ENCODE results near the gene DPP6. TPM values are rescaled to one million over a fixed set of nuclear protein-coding genes. Genes with fewer than 3 reads are reported as not detected.

The DPP6 gene
- total RNA-seq, 2 donors from 2014 or later: 0.99 to 1.8 TPM

DNA sequence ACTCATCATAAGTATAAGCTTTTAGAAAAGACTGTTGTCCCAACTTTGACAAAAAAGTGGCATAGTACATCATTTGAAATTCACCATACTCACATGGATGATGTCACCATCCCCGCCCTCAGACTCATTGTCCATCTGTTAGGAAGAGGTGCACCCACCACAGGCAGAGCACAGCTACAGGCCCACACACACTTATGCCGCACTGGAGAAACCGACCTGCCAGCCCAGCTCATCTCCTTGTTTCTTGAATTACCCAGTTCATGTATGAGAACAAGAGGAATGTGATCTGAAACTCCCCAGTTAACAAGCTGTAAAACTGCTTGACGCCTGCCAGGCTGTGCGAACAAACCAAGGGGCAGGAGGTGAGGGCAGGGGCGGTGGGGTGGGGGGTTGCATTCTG lies 312.0 kb downstream of the DPP6 start:
- no peak for DNase-seq
- no peak for ATAC-seq
- Histone ChIP-seq H3K9me3 (no peaks in the 10 kb centered on the region), H3K27ac (no peak overlapping the region), H3K27me3 (no peaks in the 10 kb centered on the region), H3K36me3 (replicated peaks in 1 of 2; ENCODE audit: insufficient read depth in 1 of 2, low read depth in 2 of 2) (no peaks in the 10 kb centered on the region), H3K4me1 (no peaks in the 10 kb centered on the region), H3K4me3 (no peak overlapping the region)
- 56 to 62% methylated on average over 6 of the region's 6 CpGs for WGBS, 2 donors
- intact Hi-C loops (cut with DNase I): no loop called here
- TF ChIP-seq, protein P1, sequence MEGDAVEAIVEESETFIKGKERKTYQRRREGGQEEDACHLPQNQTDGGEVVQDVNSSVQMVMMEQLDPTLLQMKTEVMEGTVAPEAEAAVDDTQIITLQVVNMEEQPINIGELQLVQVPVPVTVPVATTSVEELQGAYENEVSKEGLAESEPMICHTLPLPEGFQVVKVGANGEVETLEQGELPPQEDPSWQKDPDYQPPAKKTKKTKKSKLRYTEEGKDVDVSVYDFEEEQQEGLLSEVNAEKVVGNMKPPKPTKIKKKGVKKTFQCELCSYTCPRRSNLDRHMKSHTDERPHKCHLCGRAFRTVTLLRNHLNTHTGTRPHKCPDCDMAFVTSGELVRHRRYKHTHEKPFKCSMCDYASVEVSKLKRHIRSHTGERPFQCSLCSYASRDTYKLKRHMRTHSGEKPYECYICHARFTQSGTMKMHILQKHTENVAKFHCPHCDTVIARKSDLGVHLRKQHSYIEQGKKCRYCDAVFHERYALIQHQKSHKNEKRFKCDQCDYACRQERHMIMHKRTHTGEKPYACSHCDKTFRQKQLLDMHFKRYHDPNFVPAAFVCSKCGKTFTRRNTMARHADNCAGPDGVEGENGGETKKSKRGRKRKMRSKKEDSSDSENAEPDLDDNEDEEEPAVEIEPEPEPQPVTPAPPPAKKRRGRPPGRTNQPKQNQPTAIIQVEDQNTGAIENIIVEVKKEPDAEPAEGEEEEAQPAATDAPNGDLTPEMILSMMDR (IDR thresholded peaks at IDR 0.05): no peak
- no peak for TF ChIP-seq POLR2A (IDR thresholded peaks at IDR 0.05)

DNA sequence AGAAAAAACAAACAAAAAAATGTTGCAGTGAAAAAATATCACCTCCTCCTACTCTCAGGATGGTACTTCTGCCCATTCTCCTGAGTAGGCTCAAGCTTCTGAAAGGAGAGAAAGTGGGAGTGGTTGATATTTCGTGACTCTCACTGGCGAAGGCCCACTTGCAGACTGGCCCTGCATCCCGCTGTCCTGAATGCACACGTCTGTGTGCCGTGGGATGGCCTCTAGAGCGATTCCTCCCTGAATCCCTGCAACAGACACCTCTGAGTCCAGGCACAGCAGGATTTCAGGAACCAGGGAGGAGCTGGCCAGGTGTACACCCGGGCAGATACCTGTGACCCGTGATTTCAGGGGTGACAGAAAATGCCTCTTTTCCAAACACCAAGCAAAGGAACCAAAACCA lies 319.2 kb downstream of the DPP6 start:
- TF ChIP-seq POLR2A (IDR thresholded peaks at IDR 0.05): no peak
- TF ChIP-seq, protein P1 (IDR thresholded peaks at IDR 0.05): no peak
- 50 to 59% methylated on average over 7 to 8 of the region's 8 CpGs for WGBS, 2 donors
- Histone ChIP-seq H3K4me1 (no peaks in the 10 kb centered on the region), H3K4me3 (no peak overlapping the region), H3K27ac (no peak overlapping the region), H3K9me3 (no peaks in the 10 kb centered on the region), H3K27me3 (no peaks in the 10 kb centered on the region), H3K36me3 (replicated peaks in 1 of 2; ENCODE audit: insufficient read depth in 1 of 2, low read depth in 2 of 2) (no peaks in the 10 kb centered on the region)
- DNase-seq (no peak), ATAC-seq (no peak)
- intact Hi-C loops (cut with DNase I): no loop called here

DNA sequence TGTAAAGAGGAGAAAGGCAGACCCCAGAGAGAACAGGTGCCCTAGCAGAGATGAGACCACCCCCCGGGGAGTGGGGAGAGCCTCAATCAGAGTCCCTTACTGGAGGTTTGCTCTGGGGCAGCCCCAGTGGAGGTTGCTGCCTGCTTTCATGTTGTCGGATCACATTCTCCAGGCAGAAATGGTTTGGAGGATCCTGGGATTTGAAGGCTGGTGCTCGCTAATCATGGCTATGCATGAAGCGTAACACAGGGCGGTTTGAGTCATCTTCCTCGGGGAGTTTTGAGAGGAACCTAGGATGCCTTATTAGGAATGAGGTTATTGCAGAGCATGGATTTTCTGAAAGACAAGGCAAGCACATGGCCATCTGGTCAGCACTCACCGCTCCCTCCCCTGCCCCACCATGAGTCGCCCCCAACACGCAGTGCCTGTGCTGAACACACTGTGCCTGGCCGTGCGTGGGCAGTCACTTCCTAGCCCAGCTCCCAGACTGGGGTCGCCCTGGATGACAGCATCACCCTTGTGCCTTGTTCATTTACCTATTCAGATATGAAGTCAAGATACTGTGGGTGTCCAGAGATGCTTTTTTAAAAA lies 319.9 kb downstream of the DPP6 start:
- H3K4me1 ChIP-seq: no peaks in the 10 kb centered on the region
- no peak overlapping the region for H3K27ac ChIP-seq
- no peaks in the 10 kb centered on the region for H3K36me3 ChIP-seq (replicated peaks in 1 of 2; ENCODE audit: insufficient read depth in 1 of 2, low read depth in 2 of 2)
- no peak overlapping the region for H3K4me3 ChIP-seq
- intact Hi-C loops (cut with DNase I): no loop called here
- no peaks in the 10 kb centered on the region for H3K9me3 ChIP-seq
- no peaks in the 10 kb centered on the region for H3K27me3 ChIP-seq
- TF ChIP-seq, protein P1 (IDR thresholded peaks at IDR 0.05): no peak
- TF ChIP-seq POLR2A (IDR thresholded peaks at IDR 0.05): no peak
- WGBS, 2 donors: 66 to 67% methylated on average over 9 to 12 of the region's 12 CpGs
- no peak for DNase-seq
- no peak for ATAC-seq

GRCh38 chr7:154373956-154374355 lies 321.8 kb downstream of the DPP6 start:
- no peak overlapping the region for H3K27ac ChIP-seq
- DNase-seq (no peak), ATAC-seq (no peak)
- H3K4me3 ChIP-seq: no peak overlapping the region
- H3K36me3 ChIP-seq (replicated peaks in 1 of 2; ENCODE audit: insufficient read depth in 1 of 2, low read depth in 2 of 2): no peaks in the 10 kb centered on the region
- no peaks in the 10 kb centered on the region for H3K9me3 ChIP-seq
- H3K27me3 ChIP-seq: no peaks in the 10 kb centered on the region
- WGBS, 2 donors: 58 to 62% methylated on average over 3 of the region's 3 CpGs
- TF ChIP-seq, protein P1 (IDR thresholded peaks at IDR 0.05): no peak
- no peak for TF ChIP-seq POLR2A (IDR thresholded peaks at IDR 0.05)
- intact Hi-C loops (cut with DNase I): no loop called here
- no peaks in the 10 kb centered on the region for H3K4me1 ChIP-seq

DNA sequence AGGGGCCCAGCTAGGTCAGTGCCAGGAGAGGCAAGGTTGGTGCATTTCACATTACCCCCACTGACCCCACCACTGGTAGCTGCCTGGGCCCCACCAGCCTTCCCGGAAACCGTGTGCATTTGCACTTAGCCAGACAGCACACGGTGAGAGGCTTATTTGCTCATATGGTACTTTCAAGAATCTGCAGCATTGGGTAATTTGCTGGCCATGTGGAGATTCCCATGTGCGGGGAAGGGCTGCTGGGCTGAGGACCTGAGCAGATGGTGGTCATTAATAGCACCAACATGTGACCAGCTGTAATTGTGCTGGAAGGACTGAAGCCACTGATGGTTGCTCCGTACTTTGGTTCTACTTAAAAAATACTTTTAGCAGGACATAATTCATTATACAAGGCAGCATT lies 323.8 kb downstream of the DPP6 start:
- no peaks in the 10 kb centered on the region for H3K36me3 ChIP-seq (replicated peaks in 1 of 2; ENCODE audit: insufficient read depth in 1 of 2, low read depth in 2 of 2)
- 49 to 66% methylated on average over 5 of the region's 5 CpGs for WGBS, 2 donors
- ATAC-seq: no peak
- DNase-seq: peak in 1 of 4 donors; percentile 10
- H3K4me1 ChIP-seq: no peaks in the 10 kb centered on the region
- H3K27me3 ChIP-seq: no peaks in the 10 kb centered on the region
- no peak overlapping the region for H3K27ac ChIP-seq
- no peaks in the 10 kb centered on the region for H3K9me3 ChIP-seq
- H3K4me3 ChIP-seq: no peak overlapping the region
- TF ChIP-seq, protein P1 (IDR thresholded peaks at IDR 0.05): no peak
- TF ChIP-seq POLR2A (IDR thresholded peaks at IDR 0.05): no peak
- intact Hi-C loops (cut with DNase I): no loop called here
